K562 (cell line): ENCODE data around the gene MATN1. TPM values are rescaled to one million over a fixed set of nuclear protein-coding genes. Genes with fewer than 3 reads are reported as not detected.

Experiments used
- ATAC-seq: fragments of 200-7000 bp; cut with Tn5 transposase; 3 replicates; pipeline ENCODE4 v1.9.1; 2020; ENCODE audit warnings: moderate library complexity
- BruUV-seq: library from RNA; stranded (reverse); fragments of 400-500 nt; replicated peaks from 2 replicates; lab custom pipeline; 2021; lab: Mats Ljungman, UMichigan
- CTCF ChIA-PET: fragments of 300-600 bp; formaldehyde crosslinking; extraction: SDS; loops from one replicate; lab custom pipeline; 2021; ENCODE audit warnings: low intra/inter-chr PET ratio; lab: Yijun Ruan, JAX
- POLR2A ChIA-PET: fragments of 300-600, 350-650 bp; sonication (Branson Sonifier 250); formaldehyde crosslinking; extraction: SDS; loops from one replicate; lab custom pipeline; 2021; ENCODE audit warnings: antibody characterized with exemption, inconsistent platforms; lab: Yijun Ruan, JAX
- DNase-seq, 4 experiments: peaks; one replicate each; pipeline versions ENCODE4 v3.0.0 to v3.0.0-alpha.2; 2011 to 2018; ENCODE audit warnings: low spot score in 3 of 4, mixed read lengths in 3 of 4; ENCODE audit errors: extremely low read depth in 1 of 4
- FAIRE-seq: peaks from 2 replicates; lab custom pipeline; 2011; peaks lifted over from hg19 to GRCh38; lab: Jason Lieb, UNC
- H2AFZ ChIP-seq: 2 replicates; pipeline ENCODE4 v1.6.0; 2011; ENCODE audit warnings: low read depth, low read length, control low read depth, inconsistent platforms
- H3K27ac ChIP-seq: fragments of 200-600 bp; 3 replicates; pipeline ENCODE4 v1.8.0; 2011; ENCODE audit warnings: low read depth, mild to moderate bottlenecking, control low read depth, inconsistent platforms, low read length, moderate library complexity, mixed read lengths; ENCODE audit errors: extremely low read depth
- H3K27me3 ChIP-seq, 2 experiments: fragments of 300-600 bp in 1 of 2; 2 replicates in 1 of 2; 3 replicates in 1 of 2; pipeline versions ENCODE4 v1.6.0 to v1.8.0; 2011; ENCODE audit warnings: inconsistent platforms in 2 of 2, low read length in 2 of 2, mild to moderate bottlenecking in 1 of 2, mixed read lengths in 1 of 2, moderate library complexity in 1 of 2; ENCODE audit not compliant: control insufficient read depth in 2 of 2, insufficient read depth in 2 of 2
- H3K36me3 ChIP-seq: fragments of 300-600 bp; 3 replicates; pipeline ENCODE4 v1.8.0; 2011; ENCODE audit warnings: mild to moderate bottlenecking, low read length, inconsistent platforms; ENCODE audit not compliant: control insufficient read depth, insufficient read depth
- H3K4me1 ChIP-seq, 2 experiments: fragments of 200-600 bp in 1 of 2; replicated peaks in 1 of 2; 2 replicates in 1 of 2; 3 replicates in 1 of 2; pipeline versions ENCODE4 v1.5.1 to v1.8.0; 2011; ENCODE audit warnings: inconsistent platforms in 2 of 2, low read length in 2 of 2, mild to moderate bottlenecking in 1 of 2, mixed read lengths in 1 of 2, moderate library complexity in 1 of 2; ENCODE audit not compliant: control insufficient read depth in 2 of 2, insufficient read depth in 2 of 2
- H3K4me2 ChIP-seq: 2 replicates; pipeline ENCODE4 v1.6.1; 2011; ENCODE audit warnings: low read length, control low read depth, inconsistent platforms, mixed read lengths; ENCODE audit not compliant: insufficient read depth
- H3K4me3 ChIP-seq: fragments of 200-600 bp; sonication (generic), shearing (Covaris generic); 2 replicates; pipeline ENCODE4 v1.5.1; 2016; ENCODE audit warnings: control low read depth, inconsistent platforms
- H3K79me2 ChIP-seq: fragments of 200-600 bp; 3 replicates; pipeline ENCODE4 v1.8.0; 2011; ENCODE audit warnings: low read length, inconsistent platforms; ENCODE audit not compliant: control insufficient read depth, insufficient read depth
- H3K9ac ChIP-seq, 2 experiments: 2 replicates each; pipeline versions ENCODE4 v1.6.0 to v1.6.1; 2011; ENCODE audit warnings: low read depth in 2 of 2, low read length in 2 of 2, control low read depth in 1 of 2, inconsistent platforms in 1 of 2, mild to moderate bottlenecking in 1 of 2, mixed read lengths in 1 of 2; ENCODE audit not compliant: insufficient read depth in 1 of 2
- H3K9me1 ChIP-seq: one replicate; pipeline ENCODE4 v1.6.0; 2011; ENCODE audit warnings: inconsistent platforms, mild to moderate bottlenecking, low read length, moderate library complexity; ENCODE audit not compliant: control insufficient read depth, insufficient read depth
- H3K9me3 ChIP-seq: replicated peaks from 2 replicates; pipeline ENCODE4 v1.5.1; 2011; ENCODE audit warnings: low read depth, low read length, inconsistent platforms; ENCODE audit not compliant: control insufficient read depth, insufficient read depth
- H4K20me1 ChIP-seq: replicated peaks from 2 replicates; pipeline ENCODE4 v1.6.1; 2011; ENCODE audit warnings: low read length, inconsistent platforms, mixed read lengths; ENCODE audit not compliant: control insufficient read depth, insufficient read depth
- BCOR ChIP-seq: fragments of 450-650 bp; IDR thresholded peaks from 2 replicates; pipeline ENCODE4 v1.6.1; 2016
- ELK1 ChIP-seq: sonication (generic); formaldehyde crosslinking; IDR thresholded peaks from 2 replicates; pipeline ENCODE4 v1.8.1; 2022; ENCODE audit warnings: missing genetic modification reagents
- NCOA2 ChIP-seq, 2 experiments: fragments of 450-650 bp; IDR thresholded peaks; 2 replicates each; pipeline ENCODE4 v1.6.1; 2018; ENCODE audit warnings: mild to moderate bottlenecking in 2 of 2, moderate library complexity in 1 of 2; ENCODE audit not compliant: partially characterized antibody in 2 of 2
- RBFOX2 ChIP-seq: fragments of 200-400 bp; formaldehyde crosslinking; IDR thresholded peaks from 2 replicates; pipeline ENCODE4 v1.6.1; 2017; ENCODE audit warnings: low read depth, mild to moderate bottlenecking, low read length, moderate library complexity
- SRF ChIP-seq, 2 experiments: fragments of 250-450, 450-650 bp in 1 of 2; sonication (Bioruptor Pico) in 1 of 2; sonication (generic) in 1 of 2; formaldehyde crosslinking; IDR thresholded peaks; 2 replicates each; pipeline versions ENCODE4 v1.5.0 to v1.5.1; 2020 to 2022; ENCODE audit warnings: mild to moderate bottlenecking in 1 of 2, missing genetic modification reagents in 1 of 2
- SRSF3 ChIP-seq: fragments of 200-400 bp; formaldehyde crosslinking; IDR thresholded peaks from 2 replicates; pipeline ENCODE4 v1.6.1; 2016; ENCODE audit warnings: mild to moderate bottlenecking, low read length, moderate library complexity; ENCODE audit not compliant: insufficient read depth
- WHSC1 ChIP-seq: IDR thresholded peaks from one replicate; pipeline ENCODE4 v1.6.1; 2012; ENCODE audit warnings: low read length, control low read depth, inconsistent platforms
- YY1 ChIP-seq, 3 experiments: IDR thresholded peaks; 2 replicates each; pipeline ENCODE4 v1.6.1; 2011; ENCODE audit warnings: low read length in 2 of 3, mild to moderate bottlenecking in 2 of 3, moderate library complexity in 2 of 3, borderline replicate concordance in 1 of 3, control low read depth in 1 of 3, low read depth in 1 of 3; ENCODE audit not compliant: insufficient read depth in 3 of 3, insufficient replicate concordance in 2 of 3, control insufficient read depth in 1 of 3, insufficient read length in 1 of 3; ENCODE audit errors: extremely low read depth in 1 of 3
- ZKSCAN3 ChIP-seq: fragments of 250-450 bp; sonication (Bioruptor Pico); IDR thresholded peaks from 2 replicates; pipeline ENCODE4 v1.4.0; 2020
- ZNF347 ChIP-seq: fragments of 450-650 bp; formaldehyde crosslinking; IDR thresholded peaks from 2 replicates; pipeline ENCODE4 v1.4.0; 2020; ENCODE audit warnings: low read depth, mild to moderate bottlenecking, moderate library complexity
- whole genome bisulfite sequencing: fragments of 100-300 bp; shearing (Covaris generic); methylation state at CpG from one replicate; pipeline ENCODE4 v1.1.6; 2016; ENCODE audit warnings: low coverage, mixed read lengths; ENCODE audit not compliant: insufficient coverage; ENCODE audit errors: missing lambda C conversion rate; 5-methylcytosine and 5-hydroxymethylcytosine counted together
- in situ Hi-C: fragments of 300-500 bp; cut with MboI; formaldehyde crosslinking; loops from 4 replicates; pipeline ENCODE4 v1.15.0; 2018; ENCODE audit warnings: inconsistent platforms, mixed read lengths
- intact Hi-C: fragments of 100-400 bp; cut with micrococcal nuclease; formaldehyde crosslinking; loops from 2 replicates; pipeline ENCODE4 v1.14.2; 2022
- polyA plus RNA-seq, 8 experiments: library from polyadenylated mRNA; depleted of rRNA in 4 of 8; stranded (reverse) in 5 of 8; unstranded in 3 of 8; fragments of >200 nt; fragmentation: Nextera tagmentation in 2 of 8; fragmentation: Illumina TruSeq in 1 of 8; extraction: Ambion mirVana in 2 of 8; extraction: Trizol in 1 of 8; gene quantifications; 2 replicates each; pipeline versions ENCODE4 v1.2.1 to v1.2.3, GENCODE V29; 2011 to 2014; ENCODE audit warnings: inconsistent platforms in 1 of 8, missing spikeins in 1 of 8
- total RNA-seq, 7 experiments: library from RNA; depleted of rRNA in 6 of 7; stranded (reverse); fragments of >200 nt in 6 of 7; fragmentation: Illumina TruSeq in 2 of 7; extraction: Trizol in 2 of 7; gene quantifications; 2 replicates each; pipeline versions ENCODE4 v1.2.1 to v1.2.3, GENCODE V29; 2011 to 2021; ENCODE audit warnings: low replicate concordance in 1 of 7
- TF ChIP-seq, protein P1 (sequence below): fragments of 200-800 bp; sonication (Bioruptor generic); IDR thresholded peaks from 2 replicates; pipeline ENCODE4 v1.6.1; 2016; ENCODE audit warnings: missing genetic modification characterization, missing compliant biosample characterization
- TF ChIP-seq, protein P2 (sequence below): fragments of 250-450 bp; sonication (Bioruptor Pico); IDR thresholded peaks from 2 replicates; pipeline ENCODE4 v1.9.0; 2021; ENCODE audit warnings: mild to moderate bottlenecking
- TF ChIP-seq, protein P3 (sequence below): fragments of 250-450 bp; sonication (Bioruptor Pico); IDR thresholded peaks from 2 replicates; pipeline ENCODE4 v1.4.0; 2020; ENCODE audit warnings: mild to moderate bottlenecking, moderate library complexity

MATN1 gene
- total and polyA plus RNA-seq, 9 of the 15 experiments (the other 6 are each of a cell fraction or from before 2014, with no cell fraction given), result 0.10 to 2.3 (median 1.2) TPM

DNA sequence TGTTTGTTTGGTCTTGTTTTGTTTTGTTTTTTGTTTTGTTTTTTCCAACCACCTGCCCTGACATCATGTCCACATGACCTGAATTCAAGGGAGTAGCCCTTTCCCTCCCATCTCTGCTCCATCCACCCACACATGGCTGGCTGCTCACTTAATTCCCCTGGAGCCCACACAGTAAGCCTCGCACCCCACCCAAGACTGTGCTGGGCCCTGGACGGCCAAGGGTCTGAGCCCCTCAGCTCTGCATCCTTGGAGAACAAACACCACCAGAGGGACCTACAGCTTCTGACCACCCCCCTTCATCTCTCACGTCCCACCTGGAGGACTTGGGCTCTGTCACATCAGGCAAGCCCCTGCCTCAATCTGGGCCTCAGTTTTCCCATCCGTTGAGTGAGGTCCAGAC is 39.1 kb downstream of the MATN1 start:
- intact Hi-C loops (no loop called here), in situ Hi-C loops (no loop called here)
- BruUV-seq, result no TSS peak
- Histone ChIP-seq H3K27ac (no peak overlapping the region), H2AFZ (no peak overlapping the region), H3K9me1 (no peaks in the 10 kb centered on the region), H3K4me3 (no peak overlapping the region), H3K9ac (no peak overlapping the region), H3K36me3 (no peaks in the 10 kb centered on the region), H3K27me3 (peaks cover 19 to 49% of the 10 kb centered on the region in 2 experiments; a peak in 4 of 5 replicates), H3K9me3 (no peaks in the 10 kb centered on the region), H3K4me2 (no peak overlapping the region), H4K20me1 (0 out of 2 replicates have a peak, but pooled peaks cover 2% of the 10 kb centered on the region), H3K79me2 (no peaks in the 10 kb centered on the region), H3K4me1 (peaks cover 0 to 8% of the 10 kb centered on the region in 2 experiments; a peak in 1 of 5 replicates)
- no peak for FAIRE-seq
- CTCF ChIA-PET, result no interaction called here
- 3% methylated on average over 4 of the region's 4 CpGs for WGBS
- no peak for ATAC-seq
- DNase-seq, result no peak
- POLR2A ChIA-PET, result interaction anchor here (0.6 kb wide), 1 partner anchor 1862 kb away, joined by 3 read pairs; no protein-coding TSS in a partner anchor
- TF ChIP-seq ZNF347 (CRISPR knock-in tag), result no peak
- no peak for TF ChIP-seq NCOA2 (IDR thresholded peaks at IDR 0.05; ENCODE audit: partially characterized antibody in 2 of 2)
- TF ChIP-seq RBFOX2, result no peak
- no peak for TF ChIP-seq SRSF3
- TF ChIP-seq, protein P1, sequence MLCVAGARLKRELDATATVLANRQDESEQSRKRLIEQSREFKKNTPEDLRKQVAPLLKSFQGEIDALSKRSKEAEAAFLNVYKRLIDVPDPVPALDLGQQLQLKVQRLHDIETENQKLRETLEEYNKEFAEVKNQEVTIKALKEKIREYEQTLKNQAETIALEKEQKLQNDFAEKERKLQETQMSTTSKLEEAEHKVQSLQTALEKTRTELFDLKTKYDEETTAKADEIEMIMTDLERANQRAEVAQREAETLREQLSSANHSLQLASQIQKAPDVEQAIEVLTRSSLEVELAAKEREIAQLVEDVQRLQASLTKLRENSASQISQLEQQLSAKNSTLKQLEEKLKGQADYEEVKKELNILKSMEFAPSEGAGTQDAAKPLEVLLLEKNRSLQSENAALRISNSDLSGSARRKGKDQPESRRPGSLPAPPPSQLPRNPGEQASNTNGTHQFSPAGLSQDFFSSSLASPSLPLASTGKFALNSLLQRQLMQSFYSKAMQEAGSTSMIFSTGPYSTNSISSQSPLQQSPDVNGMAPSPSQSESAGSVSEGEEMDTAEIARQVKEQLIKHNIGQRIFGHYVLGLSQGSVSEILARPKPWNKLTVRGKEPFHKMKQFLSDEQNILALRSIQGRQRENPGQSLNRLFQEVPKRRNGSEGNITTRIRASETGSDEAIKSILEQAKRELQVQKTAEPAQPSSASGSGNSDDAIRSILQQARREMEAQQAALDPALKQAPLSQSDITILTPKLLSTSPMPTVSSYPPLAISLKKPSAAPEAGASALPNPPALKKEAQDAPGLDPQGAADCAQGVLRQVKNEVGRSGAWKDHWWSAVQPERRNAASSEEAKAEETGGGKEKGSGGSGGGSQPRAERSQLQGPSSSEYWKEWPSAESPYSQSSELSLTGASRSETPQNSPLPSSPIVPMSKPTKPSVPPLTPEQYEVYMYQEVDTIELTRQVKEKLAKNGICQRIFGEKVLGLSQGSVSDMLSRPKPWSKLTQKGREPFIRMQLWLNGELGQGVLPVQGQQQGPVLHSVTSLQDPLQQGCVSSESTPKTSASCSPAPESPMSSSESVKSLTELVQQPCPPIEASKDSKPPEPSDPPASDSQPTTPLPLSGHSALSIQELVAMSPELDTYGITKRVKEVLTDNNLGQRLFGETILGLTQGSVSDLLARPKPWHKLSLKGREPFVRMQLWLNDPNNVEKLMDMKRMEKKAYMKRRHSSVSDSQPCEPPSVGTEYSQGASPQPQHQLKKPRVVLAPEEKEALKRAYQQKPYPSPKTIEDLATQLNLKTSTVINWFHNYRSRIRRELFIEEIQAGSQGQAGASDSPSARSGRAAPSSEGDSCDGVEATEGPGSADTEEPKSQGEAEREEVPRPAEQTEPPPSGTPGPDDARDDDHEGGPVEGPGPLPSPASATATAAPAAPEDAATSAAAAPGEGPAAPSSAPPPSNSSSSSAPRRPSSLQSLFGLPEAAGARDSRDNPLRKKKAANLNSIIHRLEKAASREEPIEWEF (CRISPR knock-in tag), result no peak
- no peak for TF ChIP-seq ELK1 (CRISPR knock-in tag)
- no peak for TF ChIP-seq ZKSCAN3
- no peak for TF ChIP-seq BCOR
- no peak for TF ChIP-seq SRF (CRISPR knock-in tag; IDR thresholded peaks at IDR 0.05)
- no peak for TF ChIP-seq WHSC1
- no peak for TF ChIP-seq YY1 (IDR thresholded peaks at IDR 0.05; ENCODE audit: borderline replicate concordance in 1 of 3, control insufficient read depth in 1 of 3, extremely low read depth in 1 of 3, insufficient read depth in 3 of 3, insufficient read length in 1 of 3, insufficient replicate concordance in 2 of 3, low read depth in 1 of 3, low read length in 2 of 3)
- TF ChIP-seq, protein P2, sequence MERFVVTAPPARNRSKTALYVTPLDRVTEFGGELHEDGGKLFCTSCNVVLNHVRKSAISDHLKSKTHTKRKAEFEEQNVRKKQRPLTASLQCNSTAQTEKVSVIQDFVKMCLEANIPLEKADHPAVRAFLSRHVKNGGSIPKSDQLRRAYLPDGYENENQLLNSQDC (CRISPR knock-in tag), result no peak
- TF ChIP-seq, protein P3, sequence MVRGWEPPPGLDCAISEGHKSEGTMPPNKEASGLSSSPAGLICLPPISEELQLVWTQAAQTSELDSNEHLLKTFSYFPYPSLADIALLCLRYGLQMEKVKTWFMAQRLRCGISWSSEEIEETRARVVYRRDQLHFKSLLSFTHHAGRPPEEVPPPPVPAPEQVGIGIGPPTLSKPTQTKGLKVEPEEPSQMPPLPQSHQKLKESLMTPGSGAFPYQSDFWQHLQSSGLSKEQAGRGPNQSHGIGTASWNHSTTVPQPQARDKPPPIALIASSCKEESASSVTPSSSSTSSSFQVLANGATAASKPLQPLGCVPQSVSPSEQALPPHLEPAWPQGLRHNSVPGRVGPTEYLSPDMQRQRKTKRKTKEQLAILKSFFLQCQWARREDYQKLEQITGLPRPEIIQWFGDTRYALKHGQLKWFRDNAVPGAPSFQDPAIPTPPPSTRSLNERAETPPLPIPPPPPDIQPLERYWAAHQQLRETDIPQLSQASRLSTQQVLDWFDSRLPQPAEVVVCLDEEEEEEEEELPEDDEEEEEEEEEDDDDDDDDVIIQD (CRISPR knock-in tag), result no peak
